Hematopoietic multipotent progenitor cell treated with erythropoietin and hydrocortisone succinate and interleukin-3 and kit ligand, for 6 days (in vitro differentiated cells): ENCODE data around the gene SELENOO.

Experiments used
- DNase-seq: peaks from one replicate; pipeline ENCODE4 v3.0.0-alpha.2; 2015

SELENOO gene

GRCh38 chr22:50257041-50257440 is 56.2 kb downstream of the SELENOO start:
- no peak for DNase-seq

GRCh38 chr22:50257451-50258360 is 56.9 kb downstream of the SELENOO start:
- no peak for DNase-seq

DNA sequence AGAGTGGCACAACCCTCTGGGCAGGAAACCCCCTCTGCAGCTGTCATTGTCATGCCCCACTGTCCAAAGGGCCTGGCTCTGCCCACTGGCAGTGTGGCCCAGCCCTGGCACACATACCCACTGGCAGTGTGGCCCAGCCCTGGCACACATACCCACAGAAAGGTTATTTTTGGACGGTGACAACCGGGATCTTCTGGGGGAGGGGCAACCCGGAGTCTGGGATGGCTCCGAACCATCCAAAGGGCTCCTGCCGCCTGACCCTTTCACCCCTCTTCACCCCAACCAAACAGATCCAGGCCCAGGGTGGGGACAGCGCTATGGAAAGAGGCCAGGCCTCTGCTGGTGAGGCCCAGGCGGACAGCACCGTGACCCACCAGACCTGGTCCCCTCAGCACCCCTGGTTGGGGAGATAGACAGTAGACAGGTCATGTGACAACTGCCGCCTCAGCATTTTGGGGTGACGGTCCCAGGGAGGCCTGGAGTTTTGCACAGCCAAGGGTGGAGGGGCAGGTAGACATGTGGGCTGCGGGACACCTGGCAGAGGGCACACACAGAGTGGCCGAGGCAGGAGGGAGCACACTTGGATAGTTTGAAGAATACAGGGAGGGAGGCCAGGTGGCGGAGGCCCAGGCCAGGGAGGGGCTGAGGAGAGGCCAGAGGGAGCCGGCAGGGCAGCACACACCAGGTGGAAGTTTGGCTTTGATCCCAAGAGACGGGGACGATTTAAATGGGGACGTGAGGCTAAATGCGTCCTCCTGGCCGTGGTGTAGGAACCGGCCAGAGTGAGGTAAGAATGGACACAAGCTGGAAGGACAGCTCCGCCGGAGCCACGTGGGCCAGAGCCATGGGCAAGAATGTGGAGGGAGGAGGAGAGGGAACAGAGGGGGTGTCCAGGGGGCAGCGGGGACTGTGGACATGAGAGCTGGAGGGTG is 57.8 kb downstream of the SELENOO start:
- DNase-seq, result no peak

DNA sequence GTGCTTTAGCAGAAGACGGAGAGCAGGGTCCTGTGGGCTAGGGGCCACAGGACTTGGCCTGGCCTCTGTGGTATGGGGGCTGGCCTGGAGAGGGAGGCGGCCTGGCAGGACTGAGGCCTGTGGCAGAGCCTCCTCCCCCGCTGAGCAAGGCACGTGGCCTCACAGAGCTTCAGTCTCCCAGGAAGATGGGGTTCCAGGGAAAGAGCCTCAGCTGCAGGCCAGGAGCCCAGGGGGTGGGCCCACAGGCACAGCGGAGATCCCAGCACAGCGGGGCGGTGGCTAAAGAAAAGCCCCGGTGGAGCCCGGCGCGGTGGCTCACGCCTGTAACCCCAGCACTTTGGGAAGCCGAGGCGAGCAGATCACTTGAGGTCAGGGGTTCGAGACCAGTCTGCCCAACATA is 58.5 kb downstream of the SELENOO start:
- no peak for DNase-seq

DNA sequence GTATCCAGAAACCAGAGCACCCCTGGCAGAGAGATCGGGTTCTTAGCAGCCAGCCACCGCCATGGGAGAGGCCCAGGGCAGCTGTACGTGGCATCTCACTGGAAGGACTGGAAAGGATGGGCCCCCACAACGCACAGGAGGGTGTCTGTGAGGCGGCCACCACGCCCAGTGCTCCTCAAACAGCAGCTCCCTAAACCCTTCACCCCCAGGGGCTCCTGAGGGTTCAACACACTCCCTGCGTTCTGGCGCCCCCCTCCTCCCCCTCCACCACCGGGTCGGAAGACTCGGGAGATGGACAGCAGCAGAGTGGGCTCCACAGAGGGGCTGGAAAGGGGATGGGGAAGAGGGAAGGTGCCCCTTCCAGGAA is 59.6 kb downstream of the SELENOO start:
- DNase-seq, result peak; percentile 51

DNA sequence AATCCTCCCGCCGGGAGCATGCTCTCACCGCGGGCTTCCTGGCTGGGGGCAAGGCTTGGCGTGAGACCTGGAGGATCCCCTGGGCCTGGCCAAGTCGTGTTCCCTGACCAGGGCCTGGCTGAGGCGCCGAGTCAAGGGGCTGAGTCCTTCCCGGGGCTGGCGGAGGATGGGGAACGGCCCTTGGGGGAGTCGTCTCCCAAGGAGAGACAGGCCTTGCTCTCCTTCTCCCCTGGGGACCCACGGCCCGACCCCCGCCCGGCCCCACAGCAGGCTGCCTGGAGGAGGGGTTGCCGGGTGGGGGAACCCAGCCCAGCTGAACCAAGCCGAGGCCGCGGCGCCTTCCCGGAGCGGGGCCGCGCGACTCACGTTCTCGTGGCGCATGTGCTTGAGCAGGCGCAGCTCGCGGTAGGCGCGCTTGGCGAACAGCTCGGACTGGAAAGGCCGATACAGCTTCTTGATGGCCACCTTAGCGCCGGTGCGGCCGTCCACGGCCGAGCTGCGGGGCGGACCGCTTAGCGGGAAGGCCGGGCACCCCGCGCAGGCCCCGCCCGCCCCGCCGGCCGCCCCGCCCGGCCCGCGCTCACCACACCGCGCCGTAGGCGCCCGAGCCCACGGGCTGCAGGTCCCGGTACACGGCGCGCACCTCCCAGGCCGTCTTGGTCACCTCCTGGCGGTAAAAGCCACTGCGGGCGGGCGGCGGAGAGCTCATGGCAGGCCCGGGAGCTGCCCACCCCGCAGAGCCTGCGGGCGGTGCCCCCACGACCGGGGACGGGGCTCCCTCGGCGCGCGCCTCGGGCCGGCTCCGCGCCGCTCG is 60.2 kb downstream of the SELENOO start:
- DNase-seq, result peak; percentile 66

DNA sequence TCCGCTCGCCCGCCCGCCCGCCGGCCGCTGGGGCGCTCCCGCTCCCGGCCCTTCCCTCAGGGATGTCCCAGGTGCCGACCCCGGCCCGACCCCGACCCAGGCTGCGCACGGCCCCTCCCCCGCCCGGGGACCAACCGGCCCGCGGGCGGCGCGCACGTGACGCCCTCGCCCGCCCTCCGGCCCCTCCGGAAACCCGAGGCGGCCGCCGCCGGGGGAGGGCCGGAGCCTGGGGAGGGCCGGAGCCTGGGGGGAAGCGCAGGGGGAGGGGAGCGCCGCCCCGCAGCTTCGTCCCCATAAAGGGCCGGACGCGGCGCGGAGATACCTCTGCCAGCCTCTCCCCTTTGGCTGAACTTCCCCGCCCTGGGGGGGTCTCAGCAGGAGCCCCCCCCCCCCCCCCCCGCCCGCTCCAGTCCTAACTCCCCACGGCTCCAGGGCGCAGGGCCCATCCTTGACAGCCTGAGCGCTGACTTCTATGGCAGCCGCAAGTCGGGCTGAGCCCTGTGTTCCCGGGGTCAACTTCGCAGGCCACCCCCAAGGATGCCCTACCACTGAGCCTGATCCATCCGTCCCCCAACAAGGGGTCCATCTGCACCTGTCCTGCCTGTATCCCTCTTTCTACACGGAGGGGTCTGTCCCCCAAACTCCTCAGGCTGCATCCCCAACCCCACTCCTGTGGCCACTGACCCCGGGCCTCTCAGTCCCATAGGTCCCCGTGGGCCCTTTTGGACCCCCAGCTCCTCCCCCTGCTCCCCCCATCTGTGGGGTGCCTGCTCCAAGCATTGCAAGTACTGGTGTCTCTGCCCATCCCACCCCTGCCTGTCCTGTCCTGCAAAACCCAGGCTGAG is 61.0 kb downstream of the SELENOO start, which contains the start of gene MAPK12:
TSS of gene MAPK12 (minus strand) at position 69 of the 845 bp plus-strand sequence. CDS start 174 bp downstream, outside the sequence.
- no peak for DNase-seq

- DNase-seq, result peak; percentile 63
Measured at GRCh38 chr22:50262460-50262911, 61.7 kb downstream of the SELENOO start.

DNA sequence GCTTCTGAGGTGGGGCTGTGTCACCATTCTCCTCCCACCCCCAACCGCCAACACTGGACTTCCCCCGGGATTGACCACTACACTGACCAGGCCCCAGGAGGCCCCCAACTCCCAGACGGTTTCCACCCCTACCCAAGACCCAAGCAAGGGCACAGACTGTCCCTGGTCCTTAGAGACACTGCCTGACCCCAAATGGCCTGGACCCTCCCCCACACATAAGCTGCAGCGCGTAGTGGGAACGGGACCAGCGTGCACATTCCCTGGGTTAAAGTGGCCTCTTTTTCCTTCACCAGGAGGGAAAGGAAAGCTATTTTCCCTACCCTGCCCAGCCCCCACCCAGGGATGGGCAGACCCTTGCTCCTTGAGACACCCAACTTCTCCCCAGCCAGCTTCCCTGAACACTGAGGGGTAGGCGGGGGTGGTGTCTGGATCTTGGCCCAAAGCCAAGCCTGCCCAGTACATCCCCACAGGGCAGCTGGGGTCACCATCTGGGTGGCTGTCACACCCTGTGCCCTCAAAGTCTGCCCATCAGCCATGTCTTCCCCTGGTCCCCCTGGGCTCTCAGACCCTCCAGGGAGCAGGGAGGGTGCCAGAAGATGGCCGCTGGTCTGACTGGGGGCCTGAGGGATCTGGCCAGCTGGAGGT is 62.3 kb downstream of the SELENOO start:
- DNase-seq, result no peak

DNA sequence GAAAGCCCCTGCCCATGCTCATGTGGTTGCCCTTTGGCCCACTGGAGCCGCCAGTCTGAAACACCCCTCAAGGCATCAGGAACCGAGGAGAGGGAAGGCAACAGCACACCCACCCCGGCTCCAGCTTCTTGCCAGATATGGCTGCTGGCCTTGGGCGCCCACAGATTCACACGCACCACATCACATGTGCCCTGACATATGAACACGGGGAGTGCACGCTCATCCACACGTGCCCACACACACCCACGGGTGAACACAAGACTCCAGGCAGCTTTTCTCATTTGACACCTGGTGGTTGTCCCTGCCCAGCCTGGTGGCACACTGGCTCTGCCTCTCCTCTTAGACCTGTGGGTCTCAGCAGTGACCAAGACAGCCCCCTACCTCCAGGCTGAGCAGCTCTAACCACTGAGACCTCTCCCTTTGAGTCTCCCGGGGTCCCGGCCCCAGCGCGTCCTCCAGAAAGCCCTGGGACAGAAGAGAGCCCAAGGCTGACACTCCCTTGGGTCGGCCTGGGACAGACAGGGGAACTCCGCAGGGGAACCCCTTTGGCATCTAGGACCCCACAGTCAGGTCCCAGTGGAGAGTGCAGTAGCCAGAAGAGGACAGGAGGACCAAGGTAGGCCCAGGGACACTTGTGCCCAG is 63.4 kb downstream of the SELENOO start:
- no peak for DNase-seq

DNA sequence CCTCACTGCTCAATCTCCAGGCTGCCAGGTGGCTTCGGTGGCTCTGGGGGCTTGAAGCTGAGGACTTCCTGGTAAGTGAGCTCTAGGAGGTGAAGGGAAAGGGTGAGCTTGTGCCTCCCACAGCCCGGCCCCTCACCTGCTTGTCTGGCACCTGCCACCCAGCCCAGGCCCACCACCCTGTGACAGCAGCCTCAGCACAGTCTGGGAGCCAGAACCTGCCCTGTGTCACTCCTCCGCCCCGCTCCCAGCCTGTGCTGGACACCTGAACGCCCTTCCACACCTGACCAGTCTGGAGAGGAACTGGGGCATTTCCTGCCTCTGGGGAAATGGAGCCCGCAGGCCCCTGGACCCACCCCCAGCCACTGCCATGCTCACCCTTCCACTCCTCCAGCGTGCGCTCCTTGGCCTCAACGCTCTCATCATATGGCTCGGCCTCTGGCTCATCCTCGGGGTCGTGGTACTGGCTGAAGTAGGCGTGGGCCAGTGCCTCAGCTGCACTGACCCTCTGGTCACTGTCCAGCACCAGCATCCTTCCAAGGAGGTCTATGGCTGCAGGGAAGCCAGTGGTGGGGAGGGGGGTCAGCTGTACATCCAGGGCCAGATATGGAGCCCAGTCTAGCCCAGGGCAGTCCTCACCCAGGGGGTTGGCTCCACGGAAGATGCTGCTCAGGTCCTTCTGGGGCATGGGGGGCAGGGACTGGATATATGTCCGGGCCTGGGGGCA is 64.3 kb downstream of the SELENOO start:
- DNase-seq, result no peak

DNA sequence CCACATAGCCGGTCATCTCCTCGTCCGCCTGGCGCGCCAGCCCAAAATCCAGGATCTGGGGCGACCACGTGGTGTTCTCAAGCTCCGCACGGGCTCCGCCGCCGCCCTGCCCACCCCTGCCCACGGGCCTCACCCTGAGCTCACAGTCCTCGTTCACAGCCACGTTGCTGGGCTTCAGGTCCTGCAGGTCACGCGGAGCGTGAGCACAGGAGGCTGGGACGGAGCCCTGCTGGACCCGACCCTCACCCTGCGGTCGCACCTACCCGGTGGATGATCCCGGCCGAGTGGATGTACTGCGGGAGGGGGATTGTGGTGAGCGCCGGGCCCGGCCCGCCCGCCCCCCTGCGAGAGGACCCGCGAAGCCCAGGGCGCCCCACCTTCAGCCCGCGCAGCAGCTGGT is 66.2 kb downstream of the SELENOO start:
- no peak for DNase-seq
